Sigmoid colon (tissue), 7 donors: ENCODE data around the gene STK25. TPM values are rescaled to one million over a fixed set of nuclear protein-coding genes. Genes with fewer than 3 reads are reported as not detected.

Experiments
- DNase-seq: peaks from one replicate; pipeline ENCODE4 v3.0.0-alpha.2; 2019
- H3K27ac ChIP-seq, 4 donors: fragments of 200-600 bp; sonication (generic); one replicate each; pipeline ENCODE4 v1.5.1; 2016 to 2019; ENCODE audit warnings: mild to moderate bottlenecking in 1 of 4
- H3K27me3 ChIP-seq, 3 donors: fragments of 200-600 bp; sonication (generic); one replicate each; pipeline ENCODE4 v1.5.1; 2019; ENCODE audit warnings: mild to moderate bottlenecking in 1 of 3
- H3K36me3 ChIP-seq, 4 donors: fragments of 200-600 bp; sonication (generic); one replicate each; pipeline ENCODE4 v1.5.1; 2016 to 2019
- H3K4me1 ChIP-seq, 4 donors: fragments of 200-600 bp; sonication (generic); one replicate each; pipeline ENCODE4 v1.5.1; 2017 to 2019
- H3K4me3 ChIP-seq, 4 donors: fragments of 200-600 bp; sonication (generic); one replicate each; pipeline ENCODE4 v1.5.1; 2017 to 2019; ENCODE audit warnings: mild to moderate bottlenecking in 2 of 4, moderate library complexity in 1 of 4
- H3K9me3 ChIP-seq, 4 donors: fragments of 200-600 bp in 3 of 4; sonication (generic) in 3 of 4; one replicate each; pipeline versions ENCODE4 v1.5.1 to v1.6.1; 2013 to 2019
- EP300 ChIP-seq, 4 donors: sonication (generic); formaldehyde crosslinking; IDR thresholded peaks; one replicate each; pipeline ENCODE4 v1.6.1; 2017; ENCODE audit warnings: antibody characterized with exemption in 4 of 4
- POLR2A ChIP-seq, 2 donors: fragments of 450-650 bp; IDR thresholded peaks; one replicate each; pipeline ENCODE4 v1.6.1; 2016; ENCODE audit warnings: antibody characterized with exemption in 2 of 2, mild to moderate bottlenecking in 2 of 2, moderate library complexity in 2 of 2
- POLR2AphosphoS5 ChIP-seq, 4 donors: sonication (generic); formaldehyde crosslinking; IDR thresholded peaks; one replicate each; pipeline ENCODE4 v1.6.1; 2017; ENCODE audit warnings: antibody characterized with exemption in 4 of 4
- WGBS, 2 donors: extraction: QIAGEN DNeasy Blood & Tissue Kit; methylation state at CpG; one replicate each; pipeline ENCODE4 v1.1.7; 2013; 5-methylcytosine and 5-hydroxymethylcytosine counted together
- intact Hi-C: fragments of 100-400 bp; cut with DNase I; formaldehyde crosslinking; loops from one replicate; pipeline ENCODE4 v1.15.1; 2023
- polyA plus RNA-seq, 3 donors: library from polyadenylated mRNA; stranded (reverse); fragments of 200-250 nt; gene quantifications; one replicate each; pipeline ENCODE4 v1.2.3, GENCODE V29; 2013
- total RNA-seq, 4 donors: library from RNA; depleted of rRNA; stranded (reverse); fragments of >200 nt; gene quantifications; one replicate each; pipeline ENCODE4 v1.1.0, GENCODE V29; 2016
- TF ChIP-seq, protein P1 (sequence below), 4 experiments: fragments of 450-650 bp in 3 of 4; fragments of 200-600 bp in 1 of 4; IDR thresholded peaks; one replicate each; pipeline ENCODE4 v1.5.1; 2016 to 2019; ENCODE audit warnings: antibody characterized with exemption in 4 of 4, mild to moderate bottlenecking in 3 of 4, moderate library complexity in 2 of 4
- donor health status: healthy with polysubstance abuse.
- donor health status: Bipolar disorder and iron deficiency.
- donor health status: healthy.

The STK25 gene
- total and polyA plus RNA-seq, 7 donors: 77.7 to 266 (median 135) TPM

GRCh38 chr2:241479026-241479898, 29.1 kb downstream of the STK25 start:
- 90 to 95% methylated on average over 18 of the region's 18 CpGs for WGBS, 2 donors
- H3K36me3 ChIP-seq: peaks cover 0 to 29% (median 9%) of the 10 kb centered on the region in 4 donors

DNA sequence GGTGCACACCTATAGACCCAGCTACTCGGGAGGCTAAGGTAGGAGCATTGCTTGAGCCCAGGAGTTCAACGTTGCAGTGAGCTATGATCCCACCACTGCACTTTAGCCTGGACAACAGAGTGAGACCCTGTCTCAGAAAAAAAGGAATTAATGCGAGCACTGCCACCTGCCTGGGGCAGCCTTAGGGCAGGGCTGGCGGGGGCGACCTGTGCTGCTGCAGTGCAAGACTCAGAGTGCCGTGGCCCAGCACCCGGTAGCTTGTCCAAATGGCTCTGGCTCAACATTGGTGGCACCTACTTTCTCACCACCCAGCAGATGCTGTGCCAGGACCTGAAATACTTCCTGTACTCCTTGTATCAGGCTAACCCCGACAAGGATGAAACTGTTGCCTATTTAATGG, 30.2 kb downstream of the STK25 start:
- no peaks in the 10 kb centered on the region for H3K27me3 ChIP-seq
- peaks cover 0 to 29% (median 9%) of the 10 kb centered on the region in 4 donors for H3K36me3 ChIP-seq
- H3K9me3 ChIP-seq: no peaks in the 10 kb centered on the region
- no peak for DNase-seq
- H3K4me1 ChIP-seq: no peaks in the 10 kb centered on the region
- 89 to 91% methylated on average over 8 of the region's 8 CpGs for WGBS, 2 donors
- no peak for TF ChIP-seq POLR2A (IDR thresholded peaks at IDR 0.05)
- no peak for TF ChIP-seq EP300 (IDR thresholded peaks at IDR 0.05)
- TF ChIP-seq POLR2AphosphoS5 (IDR thresholded peaks at IDR 0.05): no peak
- TF ChIP-seq, protein P1, sequence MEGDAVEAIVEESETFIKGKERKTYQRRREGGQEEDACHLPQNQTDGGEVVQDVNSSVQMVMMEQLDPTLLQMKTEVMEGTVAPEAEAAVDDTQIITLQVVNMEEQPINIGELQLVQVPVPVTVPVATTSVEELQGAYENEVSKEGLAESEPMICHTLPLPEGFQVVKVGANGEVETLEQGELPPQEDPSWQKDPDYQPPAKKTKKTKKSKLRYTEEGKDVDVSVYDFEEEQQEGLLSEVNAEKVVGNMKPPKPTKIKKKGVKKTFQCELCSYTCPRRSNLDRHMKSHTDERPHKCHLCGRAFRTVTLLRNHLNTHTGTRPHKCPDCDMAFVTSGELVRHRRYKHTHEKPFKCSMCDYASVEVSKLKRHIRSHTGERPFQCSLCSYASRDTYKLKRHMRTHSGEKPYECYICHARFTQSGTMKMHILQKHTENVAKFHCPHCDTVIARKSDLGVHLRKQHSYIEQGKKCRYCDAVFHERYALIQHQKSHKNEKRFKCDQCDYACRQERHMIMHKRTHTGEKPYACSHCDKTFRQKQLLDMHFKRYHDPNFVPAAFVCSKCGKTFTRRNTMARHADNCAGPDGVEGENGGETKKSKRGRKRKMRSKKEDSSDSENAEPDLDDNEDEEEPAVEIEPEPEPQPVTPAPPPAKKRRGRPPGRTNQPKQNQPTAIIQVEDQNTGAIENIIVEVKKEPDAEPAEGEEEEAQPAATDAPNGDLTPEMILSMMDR (IDR thresholded peaks at IDR 0.05): no peak
- H3K4me3 ChIP-seq: no peak overlapping the region
- no peak overlapping the region for H3K27ac ChIP-seq
- intact Hi-C loops: no loop called here

More at GRCh38 chr2:241479026-241479898, 29.1 kb downstream of the STK25 start:
- no peaks in the 10 kb centered on the region for H3K9me3 ChIP-seq
- TF ChIP-seq EP300 (IDR thresholded peaks at IDR 0.05) (no peak), POLR2AphosphoS5 (IDR thresholded peaks at IDR 0.05) (no peak), POLR2A (IDR thresholded peaks at IDR 0.05) (no peak)
- TF ChIP-seq, protein P1 (IDR thresholded peaks at IDR 0.05): no peak
- no peak overlapping the region for H3K4me3 ChIP-seq
- H3K4me1 ChIP-seq: no peaks in the 10 kb centered on the region
- no peak overlapping the region for H3K27ac ChIP-seq
- intact Hi-C loops: no loop called here
- no peaks in the 10 kb centered on the region for H3K27me3 ChIP-seq
- no peak for DNase-seq

DNA sequence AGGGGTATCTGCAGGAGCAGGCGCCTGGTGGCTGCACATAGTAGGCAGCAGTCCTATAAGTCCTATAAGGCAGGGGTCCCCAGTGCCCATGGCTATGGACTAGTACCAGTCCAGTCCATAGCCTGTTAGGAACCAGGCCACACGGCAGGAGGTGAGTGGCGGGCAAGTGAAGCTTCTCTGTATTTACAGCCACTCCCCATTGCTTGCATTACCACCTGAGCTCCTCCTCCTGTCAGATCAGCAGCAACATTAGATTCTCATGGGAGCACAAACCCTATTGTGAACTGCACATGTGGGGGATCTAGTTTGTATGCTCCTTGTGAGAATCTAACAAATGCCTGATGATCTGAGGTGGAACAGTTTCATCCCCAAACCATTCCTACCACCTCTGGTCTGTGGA, 33.1 kb downstream of the STK25 start:
- Histone ChIP-seq H3K4me1 (no peaks in the 10 kb centered on the region), H3K27ac (no peak overlapping the region), H3K4me3 (no peak overlapping the region), H3K9me3 (no peaks in the 10 kb centered on the region), H3K36me3 (peaks cover 0 to 29% (median 9%) of the 10 kb centered on the region in 4 donors), H3K27me3 (no peaks in the 10 kb centered on the region)
- no peak for TF ChIP-seq POLR2AphosphoS5 (IDR thresholded peaks at IDR 0.05)
- no peak for TF ChIP-seq EP300 (IDR thresholded peaks at IDR 0.05)
- TF ChIP-seq, protein P1 (IDR thresholded peaks at IDR 0.05): no peak
- no peak for TF ChIP-seq POLR2A (IDR thresholded peaks at IDR 0.05)
- DNase-seq: no peak
- intact Hi-C loops: no loop called here
- WGBS, 2 donors: 87 to 93% methylated on average over 3 of the region's 3 CpGs

- Histone ChIP-seq H3K4me1 (no peaks in the 10 kb centered on the region), H3K9me3 (no peaks in the 10 kb centered on the region), H3K36me3 (peaks cover 0 to 19% (median 0%) of the 10 kb centered on the region in 4 donors), H3K27ac (no peak overlapping the region), H3K27me3 (no peaks in the 10 kb centered on the region), H3K4me3 (no peak overlapping the region)
- no peak for DNase-seq
- WGBS, 2 donors: 93 to 97% methylated on average over 3 of the region's 3 CpGs
- no peak for TF ChIP-seq EP300 (IDR thresholded peaks at IDR 0.05)
- TF ChIP-seq POLR2A (IDR thresholded peaks at IDR 0.05): no peak
- no peak for TF ChIP-seq POLR2AphosphoS5 (IDR thresholded peaks at IDR 0.05)
- TF ChIP-seq, protein P1 (IDR thresholded peaks at IDR 0.05): no peak
- intact Hi-C loops: no loop called here
Measured at GRCh38 chr2:241473399-241473798, 35.0 kb downstream of the STK25 start.
